ENCODE measurements around the gene WDR55. TPM values are rescaled to one million over a fixed set of nuclear protein-coding genes. Genes with fewer than 3 reads are reported as not detected.

The WDR55 gene
- total and polyA plus RNA-seq, 7 donors = 13.2 to 35.0 (median 18.0) TPM

DNA sequence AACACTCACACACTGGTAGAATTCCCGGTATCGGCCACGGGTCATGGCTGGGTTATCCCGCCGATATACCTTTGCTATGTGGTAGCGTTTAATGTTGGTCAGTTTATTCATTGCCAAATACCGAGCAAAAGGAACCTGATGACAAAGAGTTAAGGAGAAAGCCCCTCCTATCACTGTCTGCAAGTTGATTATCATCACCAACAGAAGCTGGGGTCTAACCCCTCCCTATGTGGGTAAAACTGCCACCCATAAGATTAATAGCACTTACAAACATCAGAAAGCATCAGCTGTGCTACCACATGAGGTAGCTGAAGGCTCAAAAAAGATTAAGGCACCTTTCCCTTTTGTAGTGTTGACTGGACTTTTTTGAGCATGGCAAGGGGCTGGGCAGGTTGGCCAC is 14.3 kb downstream of the WDR55 start:
- H3K36me3 ChIP-seq = peaks cover 20 to 94% (median 40%) of the 10 kb centered on the region in 4 donors
- WGBS, 2 donors = 96 to 97% methylated on average over 7 of the region's 7 CpGs
- TF ChIP-seq POLR2A (IDR thresholded peaks at IDR 0.05) = no peak
- TF ChIP-seq EP300 (IDR thresholded peaks at IDR 0.05) = no peak
- TF ChIP-seq, protein P1, sequence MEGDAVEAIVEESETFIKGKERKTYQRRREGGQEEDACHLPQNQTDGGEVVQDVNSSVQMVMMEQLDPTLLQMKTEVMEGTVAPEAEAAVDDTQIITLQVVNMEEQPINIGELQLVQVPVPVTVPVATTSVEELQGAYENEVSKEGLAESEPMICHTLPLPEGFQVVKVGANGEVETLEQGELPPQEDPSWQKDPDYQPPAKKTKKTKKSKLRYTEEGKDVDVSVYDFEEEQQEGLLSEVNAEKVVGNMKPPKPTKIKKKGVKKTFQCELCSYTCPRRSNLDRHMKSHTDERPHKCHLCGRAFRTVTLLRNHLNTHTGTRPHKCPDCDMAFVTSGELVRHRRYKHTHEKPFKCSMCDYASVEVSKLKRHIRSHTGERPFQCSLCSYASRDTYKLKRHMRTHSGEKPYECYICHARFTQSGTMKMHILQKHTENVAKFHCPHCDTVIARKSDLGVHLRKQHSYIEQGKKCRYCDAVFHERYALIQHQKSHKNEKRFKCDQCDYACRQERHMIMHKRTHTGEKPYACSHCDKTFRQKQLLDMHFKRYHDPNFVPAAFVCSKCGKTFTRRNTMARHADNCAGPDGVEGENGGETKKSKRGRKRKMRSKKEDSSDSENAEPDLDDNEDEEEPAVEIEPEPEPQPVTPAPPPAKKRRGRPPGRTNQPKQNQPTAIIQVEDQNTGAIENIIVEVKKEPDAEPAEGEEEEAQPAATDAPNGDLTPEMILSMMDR (IDR thresholded peaks at IDR 0.05) = no peak
- TF ChIP-seq POLR2AphosphoS5 (IDR thresholded peaks at IDR 0.05) = no peak

DNA sequence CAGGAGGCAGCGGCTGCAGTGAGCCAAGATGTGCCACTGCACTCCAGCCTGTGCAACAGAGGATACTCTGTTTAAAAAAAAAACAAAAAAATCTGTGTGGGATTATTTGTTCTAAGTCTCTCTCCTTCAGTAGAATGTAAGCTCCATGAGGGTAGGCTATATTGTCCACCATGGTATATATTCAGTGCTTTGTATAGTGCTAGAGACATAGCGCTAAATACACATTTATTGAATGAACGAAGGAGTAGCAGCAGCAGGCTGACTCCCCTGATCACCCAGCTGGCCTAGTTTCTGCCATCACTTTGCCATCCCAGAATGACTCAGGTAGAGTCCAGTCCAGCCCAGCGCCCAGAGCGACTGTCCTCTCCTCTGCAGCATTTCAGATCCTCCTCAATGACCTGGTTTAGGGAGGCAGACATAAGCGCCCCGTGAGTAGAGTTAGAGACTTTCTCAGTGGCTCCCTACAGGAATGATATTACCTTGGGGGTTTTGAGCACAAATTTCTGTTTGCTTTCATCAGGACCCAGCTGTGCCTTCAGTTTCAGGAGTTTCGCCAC is 25.8 kb downstream of the WDR55 start:
- H3K4me3 ChIP-seq = peak overlapping the region; percentile 48 to 87 (median 76)
- no peak for DNase-seq
- H3K4me1 ChIP-seq = peaks cover 0 to 35% (median 26%) of the 10 kb centered on the region in 4 donors
- WGBS, 2 donors = 43 to 56% methylated on average over 8 of the region's 8 CpGs
- peaks cover under 1 to 47% (median 19%) of the 10 kb centered on the region in 4 donors for H3K36me3 ChIP-seq
- intact Hi-C loops (cut with DNase I) = loop anchor here (2.0 to 5.0 kb wide), 4 partner anchors 26 to 288 kb away; partner anchors contain the start of genes ANKHD1, EIF4EBP3, IK and NDUFA2
- no peaks in the 10 kb centered on the region for H3K27me3 ChIP-seq
- H3K27ac ChIP-seq = peak overlapping the region; percentile 80 to 88 (median 83)
- H3K9me3 ChIP-seq = no peaks in the 10 kb centered on the region
- no peak for TF ChIP-seq EP300 (IDR thresholded peaks at IDR 0.05)
- no peak for TF ChIP-seq POLR2AphosphoS5 (IDR thresholded peaks at IDR 0.05)
- TF ChIP-seq, protein P1 (IDR thresholded peaks at IDR 0.05) = no peak
- TF ChIP-seq POLR2A (IDR thresholded peaks at IDR 0.05) = no peak

More for the DNA sequence above, 14.3 kb downstream of the WDR55 start:
- no peak overlapping the region for H3K27ac ChIP-seq
- DNase-seq = no peak
- no peak overlapping the region for H3K4me3 ChIP-seq
- H3K9me3 ChIP-seq = no peaks in the 10 kb centered on the region
- intact Hi-C loops (cut with DNase I) = no loop called here
- H3K4me1 ChIP-seq = no peaks in the 10 kb centered on the region
- H3K27me3 ChIP-seq = no peaks in the 10 kb centered on the region

DNA sequence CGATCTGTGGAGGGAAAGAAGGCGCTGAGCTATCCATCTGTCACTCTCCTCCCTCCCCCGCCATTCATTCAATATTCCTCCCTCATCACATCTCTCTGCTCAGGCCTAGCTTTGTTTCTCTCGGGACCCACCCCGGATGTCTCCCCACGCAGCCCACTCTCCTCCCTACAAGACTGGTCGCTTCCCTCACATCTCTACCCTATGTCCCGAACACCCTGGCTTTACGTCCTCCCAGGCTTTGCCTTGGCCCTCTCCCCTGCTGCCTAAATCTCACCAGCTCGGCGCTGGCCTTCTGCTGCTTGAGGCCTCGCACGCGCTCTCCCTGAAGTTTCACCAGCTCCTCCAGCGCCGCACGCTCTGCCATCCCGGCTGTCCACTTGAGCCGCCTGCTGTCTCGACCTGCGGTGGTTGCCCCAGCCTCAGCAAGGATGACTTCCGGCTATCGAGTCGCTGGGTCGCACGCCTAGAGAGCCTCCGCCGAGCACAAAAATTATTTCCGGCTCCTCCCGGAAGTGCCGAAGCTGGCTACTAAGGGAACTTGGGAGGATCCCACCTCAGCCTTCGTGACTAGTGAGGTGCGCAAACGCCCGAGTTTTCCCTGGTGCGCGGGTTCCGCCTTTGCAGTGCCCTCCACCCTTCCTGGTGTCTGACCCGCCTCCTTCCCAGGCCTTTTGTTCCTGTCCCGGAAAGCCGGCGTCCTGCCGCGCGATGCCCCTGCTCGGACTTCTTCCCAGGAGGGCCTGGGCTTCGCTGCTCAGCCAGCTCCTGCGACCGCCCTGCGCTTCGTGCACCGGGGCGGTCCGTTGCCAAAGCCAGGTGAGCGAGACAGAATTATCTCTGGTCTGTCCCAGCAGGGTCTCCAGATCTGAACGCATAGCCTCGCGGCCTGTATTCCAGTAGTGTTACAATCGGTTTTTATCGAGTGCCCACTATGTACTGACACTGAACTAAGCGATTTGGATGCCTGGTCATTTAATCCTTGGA is 26.5 kb downstream of the WDR55 start, which contains the start of the genes HARS1 and HARS2:
HARS1 (minus strand) TSS at position 430 of the 984 bp plus-strand sequence; CDS start at position 364, 66 bp downstream.
HARS2 (plus strand) TSS at position 515 of the 984 bp plus-strand sequence; CDS start at position 709, 194 bp downstream.
- Histone ChIP-seq H3K4me1 (peaks cover 0 to 35% (median 26%) of the 10 kb centered on the region in 4 donors), H3K27me3 (no peaks in the 10 kb centered on the region), H3K9me3 (no peaks in the 10 kb centered on the region), H3K4me3 (peak within 1 kb of the TSS; percentile 48 to 87 (median 76)), H3K27ac (peak within 1 kb of the TSS; percentile 80 to 88 (median 83)), H3K36me3 (peaks cover 8 to 51% (median 27%) of the 10 kb centered on the region in 4 donors)
- intact Hi-C loops (cut with DNase I) = loop anchor here (2.0 to 5.0 kb wide), 4 partner anchors 26 to 289 kb away; partner anchors contain the start of genes ANKHD1, EIF4EBP3, IK and NDUFA2
- TF ChIP-seq POLR2A (IDR thresholded peaks at IDR 0.05) (peak; percentile 44 to 61), POLR2AphosphoS5 (IDR thresholded peaks at IDR 0.05) (peak; percentile 40 to 84 (median 74)), EP300 (IDR thresholded peaks at IDR 0.05) (no peak)
- TF ChIP-seq, protein P1 (IDR thresholded peaks at IDR 0.05) = no peak
- peak; percentile 93 for DNase-seq
- 0 to 1% methylated on average over 61 of the region's 61 CpGs for WGBS, 2 donors

DNA sequence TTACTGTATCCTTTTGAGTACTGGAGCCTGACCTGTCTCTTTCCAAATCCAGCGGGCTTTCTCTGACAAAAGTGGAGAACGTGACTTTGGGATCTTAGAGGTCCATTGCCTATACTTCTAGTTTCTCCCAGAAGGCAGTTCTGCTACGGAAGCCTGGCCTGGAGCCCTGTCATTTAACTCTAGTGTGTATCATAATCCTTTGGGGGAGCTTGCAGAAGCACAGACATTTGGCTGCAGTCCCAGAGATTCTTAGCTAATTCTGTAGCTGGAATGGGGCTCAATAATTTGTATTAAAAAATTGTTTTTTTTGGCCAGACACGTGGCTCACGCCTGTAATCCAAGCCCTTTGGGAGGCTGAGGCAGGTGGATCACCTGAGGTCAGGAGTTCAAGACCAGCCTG is 29.6 kb downstream of the WDR55 start:
- H3K4me1 ChIP-seq = peaks cover 0 to 35% (median 26%) of the 10 kb centered on the region in 4 donors
- no peak for DNase-seq
- H3K9me3 ChIP-seq = no peaks in the 10 kb centered on the region
- TF ChIP-seq POLR2AphosphoS5 (IDR thresholded peaks at IDR 0.05) (no peak), POLR2A (IDR thresholded peaks at IDR 0.05) (no peak), EP300 (IDR thresholded peaks at IDR 0.05) (no peak)
- TF ChIP-seq, protein P1 (IDR thresholded peaks at IDR 0.05) = no peak
- H3K27me3 ChIP-seq = no peaks in the 10 kb centered on the region
- H3K27ac ChIP-seq = no peak overlapping the region
- intact Hi-C loops (cut with DNase I) = loop anchor here (5.0 kb wide), 3 partner anchors 47 to 292 kb away; partner anchors contain the start of genes ANKHD1, EIF4EBP3, IK and NDUFA2
- H3K4me3 ChIP-seq = no peak overlapping the region
- peaks cover 28 to 61% (median 50%) of the 10 kb centered on the region in 4 donors for H3K36me3 ChIP-seq
- 82 to 83% methylated on average over 5 of the region's 5 CpGs for WGBS, 2 donors

Measured in sigmoid colon (tissue), 7 donors.